GM23338 (cell line): ENCODE data around the gene RAD54L. TPM values are rescaled to one million over a fixed set of nuclear protein-coding genes. Genes with fewer than 3 reads are reported as not detected.
A peak's percentile ranks its signal among the peaks of the same experiment; 100 is the strongest.

Experiments used
- ATAC-seq: fragments of 200-7000 bp; cut with Tn5 transposase; 3 replicates; pipeline ENCODE4 v1.9.1; 2020
- DNase-seq: peaks from one replicate; pipeline ENCODE4 v3.0.0-alpha.2; 2015; ENCODE audit warnings: low spot score
- H2AFZ ChIP-seq: fragments of 200-600 bp; sonication (generic); 2 replicates; pipeline ENCODE4 v1.8.0; 2016; ENCODE audit warnings: antibody characterized with exemption, mild to moderate bottlenecking, moderate library complexity
- H3F3A ChIP-seq: fragments of 200-600 bp; sonication (generic); replicated peaks from 2 replicates; pipeline ENCODE4 v1.8.0; 2017; ENCODE audit warnings: antibody characterized with exemption, mixed run types, low read depth
- H3K27ac ChIP-seq: fragments of 200-600 bp; sonication (generic); 2 replicates; pipeline ENCODE4 v1.6.1; 2016; ENCODE audit warnings: low read depth
- H3K27me3 ChIP-seq: fragments of 200-600 bp; sonication (generic); 2 replicates; pipeline ENCODE4 v1.8.0; 2016; ENCODE audit warnings: mild to moderate bottlenecking, mixed run types, moderate library complexity; ENCODE audit not compliant: insufficient read depth
- H3K36me3 ChIP-seq: fragments of 200-600 bp; sonication (generic); 2 replicates; pipeline ENCODE4 v1.8.0; 2016; ENCODE audit warnings: mild to moderate bottlenecking; ENCODE audit not compliant: insufficient read depth
- H3K4me1 ChIP-seq: fragments of 200-600 bp; sonication (generic); 2 replicates; pipeline ENCODE4 v1.8.0; 2016; ENCODE audit warnings: mild to moderate bottlenecking, moderate library complexity; ENCODE audit not compliant: insufficient read depth
- H3K4me2 ChIP-seq: fragments of 200-600 bp; sonication (generic); 2 replicates; pipeline ENCODE4 v1.7.1; 2017; ENCODE audit warnings: mixed run types
- H3K4me3 ChIP-seq: fragments of 200-600 bp; sonication (generic); 2 replicates; pipeline ENCODE4 v1.6.1; 2016; ENCODE audit warnings: mixed run types
- H3K79me2 ChIP-seq: fragments of 200-600 bp; sonication (generic); replicated peaks from 2 replicates; pipeline ENCODE4 v1.8.0; 2017; ENCODE audit warnings: mild to moderate bottlenecking; ENCODE audit not compliant: insufficient read depth
- H3K9me2 ChIP-seq: fragments of 200-600 bp; sonication (generic); 2 replicates; pipeline ENCODE4 v1.8.0; 2017; ENCODE audit not compliant: insufficient read depth
- H4K20me1 ChIP-seq: fragments of 200-600 bp; sonication (generic); replicated peaks from 2 replicates; pipeline ENCODE4 v1.8.0; 2017; ENCODE audit warnings: mild to moderate bottlenecking; ENCODE audit not compliant: insufficient read depth
- H3K27ac Mint-ChIP-seq: 2 replicates; pipeline ENCODE4 v1.8.0; 2020; ENCODE audit warnings: inconsistent platforms, mild to moderate bottlenecking, moderate library complexity, mixed read lengths
- H3K27me3 Mint-ChIP-seq: 3 replicates; pipeline ENCODE4 v1.8.0; 2022; ENCODE audit warnings: low read depth, mild to moderate bottlenecking, moderate library complexity, mixed read lengths, inconsistent platforms; ENCODE audit not compliant: insufficient read depth, poor library complexity
- H3K36me3 Mint-ChIP-seq: 3 replicates; pipeline ENCODE4 v1.8.0; 2021; ENCODE audit warnings: low read depth, mild to moderate bottlenecking, inconsistent platforms, moderate library complexity, mixed read lengths
- H3K4me1 Mint-ChIP-seq: 3 replicates; pipeline ENCODE4 v1.8.0; 2020; ENCODE audit warnings: mild to moderate bottlenecking, inconsistent platforms, mixed read lengths
- H3K4me3 Mint-ChIP-seq: 3 replicates; pipeline ENCODE4 v1.8.0; 2021; ENCODE audit warnings: moderate library complexity, mild to moderate bottlenecking, inconsistent platforms, mixed read lengths
- H3K9me3 Mint-ChIP-seq: 3 replicates; pipeline ENCODE4 v1.8.0; 2020; ENCODE audit warnings: moderate library complexity, mild to moderate bottlenecking, inconsistent platforms, mixed read lengths
- CREB1 ChIP-seq: fragments of 250-450 bp; sonication (Bioruptor Pico); IDR thresholded peaks from 2 replicates; pipeline ENCODE4 v1.5.0; 2020; ENCODE audit warnings: low read depth, mild to moderate bottlenecking, moderate library complexity
- ETS1 ChIP-seq: IDR thresholded peaks from 2 replicates; pipeline ENCODE4 v1.6.1; 2016; ENCODE audit warnings: antibody characterized with exemption
- EZH2phosphoT487 ChIP-seq: fragments of 200-600 bp; sonication (generic); IDR thresholded peaks from one replicate; pipeline ENCODE4 v1.8.1; 2018; ENCODE audit warnings: antibody characterized with exemption; ENCODE audit not compliant: unreplicated experiment
- JUNB ChIP-seq: IDR thresholded peaks from one replicate; pipeline ENCODE4 v1.6.1; 2016; ENCODE audit warnings: antibody characterized with exemption; ENCODE audit not compliant: unreplicated experiment
- POLR2AphosphoS5 ChIP-seq: IDR thresholded peaks from 2 replicates; pipeline ENCODE4 v1.6.1; 2016; ENCODE audit warnings: antibody characterized with exemption, low read depth
- REST ChIP-seq: IDR thresholded peaks from one replicate; pipeline ENCODE4 v1.6.1; 2018; ENCODE audit warnings: antibody characterized with exemption; ENCODE audit not compliant: unreplicated experiment
- ZNF114 ChIP-seq: fragments of 250-450 bp; sonication (Bioruptor Pico); IDR thresholded peaks from 2 replicates; pipeline ENCODE4 v1.5.0; 2020; ENCODE audit warnings: mild to moderate bottlenecking, moderate library complexity
- polyA plus RNA-seq: library from polyadenylated mRNA; unstranded; fragments of >200 nt; fragmentation: Nextera tagmentation; extraction: Ambion mirVana; gene quantifications from 2 replicates; pipeline ENCODE4 v1.2.1, GENCODE V29; 2016
- total RNA-seq: library from RNA; depleted of rRNA; stranded (reverse); fragments of >200 nt; shearing (Covaris generic); gene quantifications from 2 replicates; pipeline ENCODE4 v1.2.3, GENCODE V29; 2014

RAD54L gene
- total and polyA plus RNA-seq, 2 experiments from 2014 or later = 26.4 to 48.1 TPM

- Histone ChIP-seq H3K4me2 (0 out of 2 replicates have a peak overlapping the region, but pooled peaks have one; percentile 20), H3F3A (0 out of 2 replicates have a peak, but pooled peaks cover 5% of the 10 kb centered on the region), H3K79me2 (no peaks in the 10 kb centered on the region), H4K20me1 (no peaks in the 10 kb centered on the region), H3K4me1 (peaks cover 5% of the 10 kb centered on the region), H3K36me3 (no peaks in the 10 kb centered on the region), H2AFZ (no peak overlapping the region), H3K4me3 (no peak overlapping the region), H3K27me3 (0 out of 2 replicates have a peak, but pooled peaks cover 5% of the 10 kb centered on the region), H3K9me2 (no peaks in the 10 kb centered on the region), H3K27ac (no peak overlapping the region)
- Mint-ChIP-seq H3K27ac (no peak overlapping the region), H3K4me3 (no peak overlapping the region), H3K9me3 (no peaks in the 10 kb centered on the region), H3K36me3 (no peaks in the 10 kb centered on the region), H3K4me1 (peaks cover 20% of the 10 kb centered on the region), H3K27me3 (peaks cover 17% of the 10 kb centered on the region)
- no peak for DNase-seq
- TF ChIP-seq POLR2AphosphoS5 (no peak), REST (no peak)
- ATAC-seq = no peak
Observed at GRCh38 chr1:46205791-46206190, 41.8 kb upstream of the RAD54L start.

- Histone ChIP-seq H3F3A (0 out of 2 replicates have a peak, but pooled peaks cover 5% of the 10 kb centered on the region), H3K4me2 (no peak overlapping the region), H3K27ac (no peak overlapping the region), H3K4me3 (no peak overlapping the region), H3K27me3 (0 out of 2 replicates have a peak, but pooled peaks cover 5% of the 10 kb centered on the region), H3K4me1 (peaks cover 5% of the 10 kb centered on the region), H3K79me2 (no peaks in the 10 kb centered on the region), H3K36me3 (no peaks in the 10 kb centered on the region), H3K9me2 (no peaks in the 10 kb centered on the region), H4K20me1 (no peaks in the 10 kb centered on the region), H2AFZ (no peak overlapping the region)
- H3K36me3 Mint-ChIP-seq = no peaks in the 10 kb centered on the region
- no peaks in the 10 kb centered on the region for H3K9me3 Mint-ChIP-seq
- peaks cover 15% of the 10 kb centered on the region for H3K27me3 Mint-ChIP-seq
- H3K27ac Mint-ChIP-seq = no peak overlapping the region
- peaks cover 20% of the 10 kb centered on the region for H3K4me1 Mint-ChIP-seq
- ATAC-seq = no peak
- TF ChIP-seq JUNB = no peak
- no peak for TF ChIP-seq POLR2AphosphoS5
- no peak for TF ChIP-seq ETS1
- TF ChIP-seq ZNF114 (CRISPR knock-in tag) = no peak
- no peak for TF ChIP-seq CREB1 (CRISPR knock-in tag)
- no peak for TF ChIP-seq REST
- no peak for TF ChIP-seq EZH2phosphoT487
- no peak overlapping the region for H3K4me3 Mint-ChIP-seq
- no peak for DNase-seq
Observed at GRCh38 chr1:46206399-46206798, 41.2 kb upstream of the RAD54L start.
